ENCODE data around the gene THOC5. TPM values are rescaled to one million over a fixed set of nuclear protein-coding genes. Genes with fewer than 3 reads are reported as not detected.
"Not testable (repeated sequence)": the region's sequence is repeated elsewhere in the genome, so short reads cannot be mapped to it uniquely, and the experiment has no call there.

The THOC5 gene
- total RNA-seq, 1 donor from 2014 or later = 43.8 TPM

DNA sequence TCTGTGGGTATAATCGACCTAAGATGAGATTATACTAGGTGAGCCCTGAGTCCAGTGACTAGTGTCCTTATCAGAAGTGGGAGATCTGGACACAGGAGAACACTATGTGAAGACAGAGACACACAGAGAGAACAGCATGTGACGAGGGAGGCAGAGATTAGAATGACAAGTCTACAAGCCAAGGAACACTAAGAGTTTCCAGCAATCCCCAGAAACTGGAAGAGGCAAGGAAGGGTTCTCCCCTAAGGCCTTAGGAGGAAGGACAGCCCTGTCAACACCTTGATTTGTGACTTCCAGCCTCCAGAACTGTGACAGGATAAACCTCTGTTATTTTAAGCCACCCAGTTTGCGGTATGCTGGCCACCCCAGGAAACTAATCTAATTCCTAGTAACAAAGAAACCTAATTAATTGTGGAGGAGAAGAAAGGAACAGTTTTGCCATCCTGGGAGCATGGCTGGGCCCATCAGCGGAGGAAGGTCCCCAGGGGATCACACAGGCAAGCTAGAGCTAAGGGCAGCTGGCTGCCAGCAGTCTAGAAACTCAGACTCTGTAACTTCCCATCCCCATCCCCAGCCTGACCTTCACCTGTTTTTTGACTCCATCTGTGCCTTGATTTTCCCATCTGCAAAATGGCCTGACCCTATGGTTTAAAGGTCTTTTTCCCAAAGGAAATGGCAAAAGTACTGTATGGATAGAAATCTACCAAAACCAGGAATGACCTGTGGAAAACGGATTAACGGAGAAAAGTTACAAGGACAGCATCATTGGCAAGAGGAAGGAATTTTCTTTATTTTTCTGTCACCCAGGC lies 10.3 kb upstream of the THOC5 start:
- Histone ChIP-seq H3K36me3 (ENCODE audit: control insufficient read depth in 3 of 3, insufficient read depth in 3 of 3, low read length in 3 of 3) (peaks cover 0 to 13% (median 6%) of the 10 kb centered on the region in 3 donors), H3K27ac (ENCODE audit: low read depth, low read length) (no peak overlapping the region)

GRCh38 chr22:29559853-29560252 lies 6.3 kb upstream of the THOC5 start:
- H3K9ac ChIP-seq (ENCODE audit: low read depth in 1 of 3, low read length in 3 of 3) = no peak overlapping the region
- H3K36me3 ChIP-seq (ENCODE audit: control insufficient read depth in 3 of 3, insufficient read depth in 3 of 3, low read length in 3 of 3) = peaks cover 0 to 20% (median 6%) of the 10 kb centered on the region in 3 donors
- H3K4me1 ChIP-seq (ENCODE audit: control insufficient read depth in 3 of 3, insufficient read depth in 3 of 3, low read length in 3 of 3) = no peaks in the 10 kb centered on the region
- H3K9me3 ChIP-seq (ENCODE audit: control insufficient read depth in 3 of 3, low read length in 3 of 3) = no peaks in the 10 kb centered on the region
- no peak overlapping the region for H3K4me3 ChIP-seq (ENCODE audit: low read length in 3 of 3)
- no peak overlapping the region for H3K27ac ChIP-seq (ENCODE audit: low read depth, low read length)
- no peaks in the 10 kb centered on the region for H3K27me3 ChIP-seq (ENCODE audit: control insufficient read depth in 3 of 3, insufficient read depth in 3 of 3, low read length in 3 of 3)

More for the DNA sequence above, 10.3 kb upstream of the THOC5 start:
- Histone ChIP-seq H3K9me3 (ENCODE audit: control insufficient read depth in 3 of 3, low read length in 3 of 3) (no peaks in the 10 kb centered on the region), H3K27me3 (ENCODE audit: control insufficient read depth in 3 of 3, insufficient read depth in 3 of 3, low read length in 3 of 3) (no peaks in the 10 kb centered on the region), H3K4me1 (ENCODE audit: control insufficient read depth in 3 of 3, insufficient read depth in 3 of 3, low read length in 3 of 3) (no peaks in the 10 kb centered on the region), H3K9ac (ENCODE audit: low read depth in 1 of 3, low read length in 3 of 3) (no peak overlapping the region), H3K4me3 (ENCODE audit: low read length in 3 of 3) (no peak overlapping the region)

DNA sequence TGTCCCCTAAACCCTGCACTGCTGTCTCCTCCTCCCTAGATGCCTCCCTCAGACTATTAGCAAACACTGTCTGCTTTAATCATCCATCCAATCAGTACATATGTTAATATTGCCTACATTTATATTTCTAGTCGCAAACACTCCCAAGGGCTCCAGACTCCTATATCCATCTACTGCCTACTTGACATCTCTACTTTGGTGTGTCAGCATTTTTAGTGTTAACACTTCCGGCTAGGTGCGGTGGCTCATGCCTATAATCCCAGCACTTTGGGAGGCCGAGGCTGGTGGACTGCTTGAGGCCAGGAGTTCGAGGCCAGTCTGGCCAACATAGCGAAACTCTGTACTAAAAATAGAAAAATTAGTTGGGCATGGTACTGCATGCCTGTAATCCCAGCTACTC lies 5.5 kb upstream of the THOC5 start:
- no peaks in the 10 kb centered on the region for H3K27me3 ChIP-seq (ENCODE audit: control insufficient read depth in 3 of 3, insufficient read depth in 3 of 3, low read length in 3 of 3)
- H3K27ac ChIP-seq (ENCODE audit: low read depth, low read length) = no peak overlapping the region
- no peak overlapping the region for H3K4me3 ChIP-seq (ENCODE audit: low read length in 3 of 3)
- no peaks in the 10 kb centered on the region for H3K9me3 ChIP-seq (ENCODE audit: control insufficient read depth in 3 of 3, low read length in 3 of 3)
- peaks cover 0 to 20% (median 6%) of the 10 kb centered on the region in 3 donors for H3K36me3 ChIP-seq (ENCODE audit: control insufficient read depth in 3 of 3, insufficient read depth in 3 of 3, low read length in 3 of 3)
- H3K4me1 ChIP-seq (ENCODE audit: control insufficient read depth in 3 of 3, insufficient read depth in 3 of 3, low read length in 3 of 3) = peaks cover 5 to 6% (median 6%) of the 10 kb centered on the region in 3 donors
- no peak overlapping the region for H3K9ac ChIP-seq (ENCODE audit: low read depth in 1 of 3, low read length in 3 of 3)

DNA sequence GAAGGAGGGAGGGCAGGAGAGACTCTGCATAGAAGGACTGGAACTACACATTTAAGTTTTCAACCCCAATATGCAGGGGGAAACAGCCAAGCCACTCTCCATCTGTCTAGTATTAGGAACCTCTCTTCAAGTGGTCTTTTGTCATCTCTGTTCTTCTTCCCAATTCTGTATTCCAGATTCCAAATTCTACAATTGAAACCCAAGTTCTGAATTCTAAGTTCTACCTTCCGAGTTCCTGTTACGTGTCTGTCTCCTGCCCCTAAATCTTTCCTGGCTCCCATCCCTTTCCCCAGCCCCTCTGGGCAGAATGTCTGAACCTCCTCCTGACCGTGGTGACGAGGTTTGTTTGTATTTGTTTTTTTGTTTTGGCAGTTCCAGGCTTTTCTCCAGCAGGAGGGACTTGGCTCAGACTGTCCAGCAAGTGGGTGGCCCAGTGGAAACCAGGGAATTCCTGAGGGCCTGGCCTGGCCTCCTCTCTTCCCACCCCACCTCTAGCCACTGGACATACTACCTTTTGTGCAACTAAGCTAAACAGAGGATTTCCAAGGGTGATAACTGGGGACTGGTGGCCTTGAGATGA lies 1.6 kb upstream of the THOC5 start:
- Histone ChIP-seq H3K4me3 (ENCODE audit: low read length in 3 of 3) (no peak overlapping the region), H3K9ac (ENCODE audit: low read depth in 1 of 3, low read length in 3 of 3) (no peak overlapping the region), H3K36me3 (ENCODE audit: control insufficient read depth in 3 of 3, insufficient read depth in 3 of 3, low read length in 3 of 3) (peaks cover 0 to 11% (median 2%) of the 10 kb centered on the region in 3 donors), H3K9me3 (ENCODE audit: control insufficient read depth in 3 of 3, low read length in 3 of 3) (no peaks in the 10 kb centered on the region), H3K27ac (ENCODE audit: low read depth, low read length) (no peak overlapping the region), H3K4me1 (ENCODE audit: control insufficient read depth in 3 of 3, insufficient read depth in 3 of 3, low read length in 3 of 3) (peaks cover 7 to 8% (median 7%) of the 10 kb centered on the region in 3 donors), H3K27me3 (ENCODE audit: control insufficient read depth in 3 of 3, insufficient read depth in 3 of 3, low read length in 3 of 3) (no peaks in the 10 kb centered on the region)

- not testable (repeated sequence) for H3K4me1 ChIP-seq (ENCODE audit: control insufficient read depth in 3 of 3, insufficient read depth in 3 of 3, low read length in 3 of 3); H3K27ac ChIP-seq (ENCODE audit: low read depth, low read length); H3K4me3 ChIP-seq (ENCODE audit: low read length in 3 of 3); H3K9ac ChIP-seq (ENCODE audit: low read depth in 1 of 3, low read length in 3 of 3); H3K27me3 ChIP-seq (ENCODE audit: control insufficient read depth in 3 of 3, insufficient read depth in 3 of 3, low read length in 3 of 3); H3K9me3 ChIP-seq (ENCODE audit: control insufficient read depth in 3 of 3, low read length in 3 of 3)
- H3K36me3 ChIP-seq (ENCODE audit: control insufficient read depth in 3 of 3, insufficient read depth in 3 of 3, low read length in 3 of 3) = peaks cover 13 to 17% (median 14%) of the 10 kb centered on the region in 3 donors
Measured at GRCh38 chr22:29552357-29552756, 1.2 kb downstream of the THOC5 start.

DNA sequence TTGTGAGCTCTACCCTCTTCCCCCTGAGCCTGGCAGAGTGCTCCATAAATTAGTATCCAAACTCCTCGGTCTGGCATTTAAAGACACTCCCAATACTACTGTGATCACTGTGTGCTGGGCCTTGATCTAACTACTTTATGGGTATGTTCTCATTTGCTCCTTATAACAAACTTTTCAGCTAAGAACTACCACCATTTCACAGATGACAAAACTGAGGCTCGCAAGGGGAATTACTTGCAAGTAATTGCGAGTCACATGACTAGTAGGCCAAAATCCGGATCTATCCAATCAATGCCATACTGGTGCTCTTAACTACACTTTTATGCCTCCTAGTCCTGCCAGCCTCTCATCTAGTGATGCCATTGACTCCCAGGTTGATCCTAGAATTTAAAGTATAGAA lies 3.6 kb downstream of the THOC5 start:
- no peak overlapping the region for H3K27ac ChIP-seq (ENCODE audit: low read depth, low read length)
- no peaks in the 10 kb centered on the region for H3K27me3 ChIP-seq (ENCODE audit: control insufficient read depth in 3 of 3, insufficient read depth in 3 of 3, low read length in 3 of 3)
- no peak overlapping the region for H3K4me3 ChIP-seq (ENCODE audit: low read length in 3 of 3)
- H3K36me3 ChIP-seq (ENCODE audit: control insufficient read depth in 3 of 3, insufficient read depth in 3 of 3, low read length in 3 of 3) = peaks cover 14 to 17% (median 16%) of the 10 kb centered on the region in 3 donors
- no peaks in the 10 kb centered on the region for H3K9me3 ChIP-seq (ENCODE audit: control insufficient read depth in 3 of 3, low read length in 3 of 3)
- H3K4me1 ChIP-seq (ENCODE audit: control insufficient read depth in 3 of 3, insufficient read depth in 3 of 3, low read length in 3 of 3) = peaks cover 7 to 8% (median 7%) of the 10 kb centered on the region in 3 donors
- no peak overlapping the region for H3K9ac ChIP-seq (ENCODE audit: low read depth in 1 of 3, low read length in 3 of 3)

DNA sequence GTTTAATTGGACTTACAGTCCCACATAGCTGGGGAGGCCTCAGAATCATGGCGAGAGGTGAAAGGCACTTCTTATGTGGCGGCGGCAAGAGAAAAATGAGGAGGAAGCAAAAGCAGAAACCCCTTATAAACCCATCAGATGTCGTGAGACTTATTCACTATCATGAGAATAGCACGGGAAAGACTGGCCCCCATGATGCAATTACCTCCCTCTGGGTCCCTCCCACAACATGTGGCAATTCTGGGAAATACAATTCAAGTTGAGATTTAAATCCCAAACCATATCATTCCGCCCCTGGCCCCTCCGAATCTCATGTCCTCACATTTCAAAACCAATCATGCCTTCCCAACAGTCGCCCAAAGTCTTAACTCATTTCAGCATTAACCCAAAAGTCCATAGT lies 8.5 kb downstream of the THOC5 start:
- not testable (repeated sequence) for H3K9ac ChIP-seq (ENCODE audit: low read depth in 1 of 3, low read length in 3 of 3); H3K4me3 ChIP-seq (ENCODE audit: low read length in 3 of 3); H3K9me3 ChIP-seq (ENCODE audit: control insufficient read depth in 3 of 3, low read length in 3 of 3); H3K27ac ChIP-seq (ENCODE audit: low read depth, low read length); H3K4me1 ChIP-seq (ENCODE audit: control insufficient read depth in 3 of 3, insufficient read depth in 3 of 3, low read length in 3 of 3); H3K27me3 ChIP-seq (ENCODE audit: control insufficient read depth in 3 of 3, insufficient read depth in 3 of 3, low read length in 3 of 3)
- peaks cover 38 to 52% (median 46%) of the 10 kb centered on the region in 3 donors for H3K36me3 ChIP-seq (ENCODE audit: control insufficient read depth in 3 of 3, insufficient read depth in 3 of 3, low read length in 3 of 3)

DNA sequence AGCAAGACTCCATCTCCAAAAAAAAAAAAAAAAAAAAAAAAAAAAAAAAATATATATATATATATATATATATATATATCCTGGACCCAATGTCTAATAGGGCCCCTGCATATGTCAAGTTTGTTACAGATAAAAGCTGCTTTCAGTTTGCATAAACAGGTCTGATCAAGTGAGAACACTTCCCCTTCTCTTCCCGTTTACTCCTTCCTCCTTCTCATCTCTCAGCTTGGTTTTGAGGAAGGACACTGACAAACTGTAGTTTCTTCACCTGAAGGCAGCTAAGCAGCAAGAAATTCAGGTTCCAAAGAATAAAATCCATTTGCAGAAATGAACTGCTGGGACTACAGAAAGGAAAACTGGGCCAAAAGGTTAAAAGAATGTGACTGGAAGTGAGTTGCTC lies 11.7 kb downstream of the THOC5 start:
- no peaks in the 10 kb centered on the region for H3K4me1 ChIP-seq (ENCODE audit: control insufficient read depth in 3 of 3, insufficient read depth in 3 of 3, low read length in 3 of 3)

DNA sequence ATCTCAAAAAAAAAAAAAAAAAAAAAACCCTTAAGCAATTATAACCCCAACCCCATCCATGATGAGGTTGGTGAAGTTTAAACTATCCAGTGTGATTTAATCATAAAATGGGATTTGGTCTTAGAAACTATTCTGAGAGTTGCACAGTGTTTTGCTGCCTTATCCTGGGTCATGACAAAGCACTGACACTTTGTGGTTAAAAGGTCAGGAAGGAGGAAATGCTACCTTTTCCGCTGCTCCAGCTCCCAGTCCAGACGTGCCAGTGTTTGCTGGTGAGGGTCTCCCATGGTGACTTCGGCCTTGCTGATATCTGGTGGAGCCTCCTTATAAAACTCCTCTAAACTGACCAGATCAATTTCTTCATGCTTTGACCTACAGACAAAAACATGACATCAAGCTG lies 14.5 kb downstream of the THOC5 start:
- Histone ChIP-seq H3K9me3 (ENCODE audit: control insufficient read depth in 3 of 3, low read length in 3 of 3) (no peaks in the 10 kb centered on the region), H3K27ac (ENCODE audit: low read depth, low read length) (no peak overlapping the region), H3K4me1 (ENCODE audit: control insufficient read depth in 3 of 3, insufficient read depth in 3 of 3, low read length in 3 of 3) (no peaks in the 10 kb centered on the region), H3K4me3 (ENCODE audit: low read length in 3 of 3) (no peak overlapping the region), H3K9ac (ENCODE audit: low read depth in 1 of 3, low read length in 3 of 3) (no peak overlapping the region), H3K36me3 (ENCODE audit: control insufficient read depth in 3 of 3, insufficient read depth in 3 of 3, low read length in 3 of 3) (peaks cover 47 to 61% (median 57%) of the 10 kb centered on the region in 3 donors), H3K27me3 (ENCODE audit: control insufficient read depth in 3 of 3, insufficient read depth in 3 of 3, low read length in 3 of 3) (no peaks in the 10 kb centered on the region)

More for the DNA sequence above, 11.7 kb downstream of the THOC5 start:
- no peak overlapping the region for H3K27ac ChIP-seq (ENCODE audit: low read depth, low read length)
- no peaks in the 10 kb centered on the region for H3K9me3 ChIP-seq (ENCODE audit: control insufficient read depth in 3 of 3, low read length in 3 of 3)
- H3K9ac ChIP-seq (ENCODE audit: low read depth in 1 of 3, low read length in 3 of 3) = no peak overlapping the region
- no peak overlapping the region for H3K4me3 ChIP-seq (ENCODE audit: low read length in 3 of 3)
- H3K36me3 ChIP-seq (ENCODE audit: control insufficient read depth in 3 of 3, insufficient read depth in 3 of 3, low read length in 3 of 3) = peaks cover 40 to 51% (median 49%) of the 10 kb centered on the region in 3 donors
- H3K27me3 ChIP-seq (ENCODE audit: control insufficient read depth in 3 of 3, insufficient read depth in 3 of 3, low read length in 3 of 3) = no peaks in the 10 kb centered on the region

- no peak overlapping the region for H3K9ac ChIP-seq (ENCODE audit: low read depth in 1 of 3, low read length in 3 of 3)
- peaks cover 45 to 68% (median 57%) of the 10 kb centered on the region in 3 donors for H3K36me3 ChIP-seq (ENCODE audit: control insufficient read depth in 3 of 3, insufficient read depth in 3 of 3, low read length in 3 of 3)
- no peak overlapping the region for H3K4me3 ChIP-seq (ENCODE audit: low read length in 3 of 3)
- no peak overlapping the region for H3K27ac ChIP-seq (ENCODE audit: low read depth, low read length)
- H3K27me3 ChIP-seq (ENCODE audit: control insufficient read depth in 3 of 3, insufficient read depth in 3 of 3, low read length in 3 of 3) = no peaks in the 10 kb centered on the region
- H3K9me3 ChIP-seq (ENCODE audit: control insufficient read depth in 3 of 3, low read length in 3 of 3) = no peaks in the 10 kb centered on the region
- H3K4me1 ChIP-seq (ENCODE audit: control insufficient read depth in 3 of 3, insufficient read depth in 3 of 3, low read length in 3 of 3) = no peaks in the 10 kb centered on the region
Measured at GRCh38 chr22:29536411-29536810, 17.1 kb downstream of the THOC5 start.

Data from skeletal muscle tissue (tissue), 4 donors.